Pancreas (tissue), 10 donors: ENCODE results near the gene CHMP2B. TPM values are rescaled to one million over a fixed set of nuclear protein-coding genes. Genes with fewer than 3 reads are reported as not detected.
A peak's percentile ranks its signal among the peaks of the same experiment; 100 is the strongest.

Experiments used
- ATAC-seq, 4 donors: fragments of 200-7000 bp; cut with Tn5 transposase; one replicate each; pipeline versions ENCODE4 v1.8.0 to v1.9.1; 2020; ENCODE audit warnings: mild to moderate bottlenecking in 4 of 4, moderate library complexity in 4 of 4
- DNase-seq, 6 donors: peaks; one replicate each; pipeline ENCODE4 v3.0.0-alpha.2; 2020
- FAIRE-seq: peaks from 2 replicates; lab custom pipeline; 2012; peaks lifted over from hg19 to GRCh38; lab: Jason Lieb, UNC
- H3K27ac ChIP-seq, 4 donors: fragments of 200-600 bp; sonication (generic); 1 replicate in 3 of 4; 2 replicates in 1 of 4; pipeline versions ENCODE4 v1.5.0 to v1.8.0; 2020
- H3K27me3 ChIP-seq, 4 donors: fragments of 200-600 bp; one replicate each; pipeline ENCODE4 v1.8.0; 2021
- H3K36me3 ChIP-seq, 3 donors: fragments of 200-600 bp; sonication (generic) in 1 of 3; one replicate each; pipeline versions ENCODE4 v1.5.0 to v1.8.0; 2020 to 2021
- H3K4me1 ChIP-seq, 3 donors: fragments of 200-600 bp; one replicate each; pipeline ENCODE4 v1.8.0; 2021
- H3K4me3 ChIP-seq, 4 donors: fragments of 200-600 bp; sonication (generic) in 2 of 4; one replicate each; pipeline versions ENCODE4 v1.5.0 to v1.8.0; 2020 to 2021
- H3K9me3 ChIP-seq, 4 donors: fragments of 200-600 bp; one replicate each; pipeline ENCODE4 v1.8.0; 2021
- WGBS, 2 donors: extraction: QIAGEN DNeasy Blood & Tissue Kit; methylation state at CpG; one replicate each; pipeline ENCODE4 v1.1.7; 2013; 5-methylcytosine and 5-hydroxymethylcytosine counted together
- intact Hi-C, 3 donors: fragments of 100-400 bp; cut with DNase I; formaldehyde crosslinking; loops; one replicate each; pipeline versions ENCODE4 v1.11.1 to v1.14.2; 2022
- polyA plus RNA-seq, 2 donors: library from polyadenylated mRNA; stranded (reverse); fragments of 200-250 nt; gene quantifications; one replicate each; pipeline ENCODE4 v1.2.3, GENCODE V29; 2013
- total RNA-seq, 6 donors: library from RNA; stranded (reverse); fragmentation: NEBNext Ultra II Directional in 4 of 6; extraction: Animal tissue kit (Norgen Biotek cat#: 25700) in 4 of 6; gene quantifications; one replicate each; pipeline versions ENCODE4 v1.2.1 to v1.2.4, GENCODE V29; 2021 to 2023
- TF ChIP-seq, protein P1 (sequence below), 4 donors: fragments of 200-600 bp; sonication (generic) in 3 of 4; IDR thresholded peaks; one replicate each; pipeline versions ENCODE4 v1.5.0 to v1.8.0; 2021; ENCODE audit warnings: antibody characterized with exemption in 4 of 4
- donor health status: healthy with polysubstance abuse.
- donor health status: DM: no; HTN: no; CAD: no; lungs with moderate emphysema.
- donor health status: DM: no; HTN: no; CAD: no.
- donor health status: control.
- donor health status: control.
- donor health status: Bipolar disorder and iron deficiency.
- donor health status: DM: yes; HTN: yes; CAD: no.
- donor health status: DM: no; HTN: no; CAD: no.
- donor health status: DM: no; HTN: no; CAD: no.
- donor health status: DM: yes; HTN: yes; CAD: no.

CHMP2B gene
- total and polyA plus RNA-seq, 8 donors = 10.3 to 29.0 (median 21.7) TPM

DNA sequence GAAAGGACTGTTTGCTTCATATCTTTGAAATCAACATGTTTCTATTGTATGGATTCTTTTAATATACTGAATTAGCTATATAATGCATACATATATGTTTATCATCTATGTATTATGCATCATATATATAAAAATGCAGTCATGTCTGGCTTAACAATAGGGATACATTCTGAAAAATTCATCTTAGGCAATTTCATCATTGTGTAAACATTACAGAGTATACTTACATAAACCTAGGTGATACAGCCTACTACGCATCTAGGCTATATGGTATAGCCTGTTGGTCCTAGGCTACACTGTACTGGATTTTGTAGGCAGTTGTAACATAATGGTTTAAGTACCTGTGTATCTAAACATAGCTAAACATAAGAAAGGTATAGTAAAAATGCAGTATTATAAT is 21.7 kb downstream of the CHMP2B start:
- TF ChIP-seq, protein P1, sequence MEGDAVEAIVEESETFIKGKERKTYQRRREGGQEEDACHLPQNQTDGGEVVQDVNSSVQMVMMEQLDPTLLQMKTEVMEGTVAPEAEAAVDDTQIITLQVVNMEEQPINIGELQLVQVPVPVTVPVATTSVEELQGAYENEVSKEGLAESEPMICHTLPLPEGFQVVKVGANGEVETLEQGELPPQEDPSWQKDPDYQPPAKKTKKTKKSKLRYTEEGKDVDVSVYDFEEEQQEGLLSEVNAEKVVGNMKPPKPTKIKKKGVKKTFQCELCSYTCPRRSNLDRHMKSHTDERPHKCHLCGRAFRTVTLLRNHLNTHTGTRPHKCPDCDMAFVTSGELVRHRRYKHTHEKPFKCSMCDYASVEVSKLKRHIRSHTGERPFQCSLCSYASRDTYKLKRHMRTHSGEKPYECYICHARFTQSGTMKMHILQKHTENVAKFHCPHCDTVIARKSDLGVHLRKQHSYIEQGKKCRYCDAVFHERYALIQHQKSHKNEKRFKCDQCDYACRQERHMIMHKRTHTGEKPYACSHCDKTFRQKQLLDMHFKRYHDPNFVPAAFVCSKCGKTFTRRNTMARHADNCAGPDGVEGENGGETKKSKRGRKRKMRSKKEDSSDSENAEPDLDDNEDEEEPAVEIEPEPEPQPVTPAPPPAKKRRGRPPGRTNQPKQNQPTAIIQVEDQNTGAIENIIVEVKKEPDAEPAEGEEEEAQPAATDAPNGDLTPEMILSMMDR (IDR thresholded peaks at IDR 0.05) = no peak
- H3K27ac ChIP-seq = no peak overlapping the region
- no peaks in the 10 kb centered on the region for H3K4me1 ChIP-seq
- FAIRE-seq (no peak), ATAC-seq (no peak), DNase-seq (no peak)
- H3K4me3 ChIP-seq = no peak overlapping the region
- H3K9me3 ChIP-seq = no peaks in the 10 kb centered on the region
- intact Hi-C loops = no loop called here
- 93 to 97% methylated on average over 1 of the region's 1 CpG for WGBS, 2 donors
- peaks cover 0 to 32% (median 4%) of the 10 kb centered on the region in 3 donors for H3K36me3 ChIP-seq
- no peaks in the 10 kb centered on the region for H3K27me3 ChIP-seq

DNA sequence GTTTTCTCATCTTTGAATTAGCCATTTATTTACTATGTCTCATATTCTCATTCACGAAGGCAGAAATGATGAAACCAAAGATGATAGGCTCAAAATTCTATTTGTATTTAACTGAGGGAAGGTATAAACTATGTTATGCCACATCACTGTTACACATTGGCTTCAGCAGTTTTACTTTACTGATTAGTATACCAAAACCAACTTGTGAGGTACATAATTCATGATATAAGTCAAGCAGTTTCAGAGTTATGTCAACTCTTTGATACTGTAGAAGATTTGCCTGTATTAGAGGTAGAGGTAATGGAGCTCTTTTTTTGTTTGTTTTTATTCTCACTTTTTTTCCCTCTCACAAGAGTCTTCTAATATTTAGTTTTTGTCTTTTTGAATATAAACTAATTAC is 22.9 kb downstream of the CHMP2B start:
- no peak overlapping the region for H3K27ac ChIP-seq
- no peak for FAIRE-seq
- intact Hi-C loops = no loop called here

DNA sequence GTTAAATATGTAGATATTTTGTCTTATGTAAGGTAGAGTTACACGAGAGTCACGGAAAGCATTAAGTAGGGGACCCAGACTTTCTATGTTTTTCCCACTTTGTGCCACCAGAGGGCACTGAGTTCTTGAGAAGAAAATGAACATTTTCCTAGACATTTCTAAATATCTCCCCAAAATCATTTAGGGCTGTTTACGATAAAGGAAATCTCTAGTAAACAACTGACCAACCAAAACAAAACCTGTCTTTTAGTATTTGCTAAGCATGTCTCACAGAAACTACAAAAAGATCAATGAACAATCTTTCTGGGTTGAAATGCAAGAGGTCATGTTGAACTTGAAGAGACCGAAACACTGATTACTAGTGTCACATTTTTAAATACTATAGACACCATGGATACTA is 33.2 kb downstream of the CHMP2B start:
- DNase-seq (peak in 3 of 6 donors; percentile 17 to 36 (median 35)), FAIRE-seq (peak; percentile 26), ATAC-seq (peak; percentile 46 to 78 (median 76))
- H3K9me3 ChIP-seq = no peaks in the 10 kb centered on the region
- intact Hi-C loops = no loop called here
- H3K27me3 ChIP-seq = no peaks in the 10 kb centered on the region
- H3K36me3 ChIP-seq = no peaks in the 10 kb centered on the region
- no peak overlapping the region for H3K27ac ChIP-seq
- 29 to 30% methylated on average over 4 of the region's 4 CpGs for WGBS, 2 donors
- peaks cover 0 to 7% (median 3%) of the 10 kb centered on the region in 3 donors for H3K4me1 ChIP-seq
- H3K4me3 ChIP-seq = no peak overlapping the region
- TF ChIP-seq, protein P1 (IDR thresholded peaks at IDR 0.05) = peak; percentile 28 to 61 (median 44)

More for the DNA sequence above, 22.9 kb downstream of the CHMP2B start:
- TF ChIP-seq, protein P1 (IDR thresholded peaks at IDR 0.05) = no peak
- no peaks in the 10 kb centered on the region for H3K9me3 ChIP-seq
- DNase-seq (no peak), ATAC-seq (no peak)
- no peaks in the 10 kb centered on the region for H3K27me3 ChIP-seq
- no peaks in the 10 kb centered on the region for H3K4me1 ChIP-seq
- H3K36me3 ChIP-seq = peaks cover 4 to 38% (median 8%) of the 10 kb centered on the region in 3 donors
- 78 to 97% methylated on average over 1 of the region's 1 CpG for WGBS, 2 donors
- H3K4me3 ChIP-seq = no peak overlapping the region

DNA sequence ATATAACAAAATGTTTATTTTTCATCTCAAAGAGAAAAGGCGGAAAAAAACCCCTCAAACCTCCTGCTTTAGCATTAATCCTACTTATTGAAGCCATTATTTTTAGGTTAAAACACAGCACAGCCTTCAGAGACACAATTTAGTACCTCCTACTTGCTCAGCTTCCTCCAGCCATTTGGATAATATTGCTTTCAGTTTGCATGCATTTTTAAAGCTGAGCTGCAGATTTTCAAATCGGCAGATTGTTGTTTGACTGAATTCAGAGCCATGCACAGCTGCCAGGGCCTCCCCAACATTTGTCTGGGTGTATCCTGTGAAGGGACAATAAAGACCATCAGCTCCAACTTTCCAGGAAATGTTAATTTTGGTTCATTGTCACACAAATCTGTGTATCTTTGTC is 34.8 kb downstream of the CHMP2B start:
- no peak overlapping the region for H3K27ac ChIP-seq
- 41 to 47% methylated on average over 2 of the region's 2 CpGs for WGBS, 2 donors
- ATAC-seq (no peak), FAIRE-seq (no peak), DNase-seq (no peak)
- intact Hi-C loops = no loop called here
- H3K36me3 ChIP-seq = no peaks in the 10 kb centered on the region
- TF ChIP-seq, protein P1 (IDR thresholded peaks at IDR 0.05) = no peak
- no peak overlapping the region for H3K4me3 ChIP-seq
- H3K27me3 ChIP-seq = no peaks in the 10 kb centered on the region
- peaks cover 0 to 7% (median 3%) of the 10 kb centered on the region in 3 donors for H3K4me1 ChIP-seq
- H3K9me3 ChIP-seq = no peaks in the 10 kb centered on the region

DNA sequence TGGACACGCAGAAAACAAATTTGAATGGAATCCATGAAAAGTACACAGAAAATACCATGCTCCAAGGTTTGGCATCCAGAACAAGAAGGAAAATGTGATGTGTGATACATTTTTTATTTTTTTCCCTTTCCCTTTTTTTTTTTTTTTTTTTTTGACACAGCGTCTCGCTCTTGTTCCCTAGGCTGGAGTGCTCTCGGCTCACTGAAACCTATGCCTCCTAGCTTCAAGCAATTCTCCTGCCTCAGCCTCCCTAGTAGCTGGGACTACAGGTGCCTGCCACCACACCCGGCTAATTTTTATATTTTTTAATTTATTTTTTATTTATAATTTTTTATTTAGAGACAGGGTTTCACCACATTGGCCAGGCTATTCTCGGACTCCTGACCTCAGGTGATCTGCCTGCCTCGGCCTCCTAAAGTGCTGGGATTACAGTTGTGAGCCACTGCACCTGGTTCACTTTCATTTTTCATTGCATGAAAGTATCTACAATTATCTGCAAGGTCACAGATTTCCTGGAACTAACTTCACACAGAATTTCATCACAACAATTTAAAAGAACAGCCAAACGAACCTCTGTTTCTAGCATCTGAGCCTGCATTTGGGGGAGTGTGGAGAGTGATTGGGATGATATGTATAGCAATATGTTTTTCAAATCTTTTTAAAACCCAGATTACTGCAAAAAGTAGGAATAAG is 41.0 kb downstream of the CHMP2B start:
- 38 to 43% methylated on average over 8 of the region's 8 CpGs for WGBS, 2 donors

More for the DNA sequence above, 41.0 kb downstream of the CHMP2B start:
- DNase-seq (peak in 4 of 6 donors; percentile 15 to 53 (median 37)), FAIRE-seq (no peak), ATAC-seq (peak; percentile 68 to 87 (median 83))
- H3K9me3 ChIP-seq = no peaks in the 10 kb centered on the region
- peak overlapping the region in 2 of 4 donors; percentile 60 to 69 for H3K27ac ChIP-seq
- no peaks in the 10 kb centered on the region for H3K36me3 ChIP-seq
- H3K4me1 ChIP-seq = peaks cover 7 to 15% (median 9%) of the 10 kb centered on the region in 3 donors
- no peaks in the 10 kb centered on the region for H3K27me3 ChIP-seq
- TF ChIP-seq, protein P1 (IDR thresholded peaks at IDR 0.05) = no peak
- intact Hi-C loops = no loop called here
- H3K4me3 ChIP-seq = no peak overlapping the region
